K562 (cell line): Measurements from ENCODE around the gene COPB2. TPM values are rescaled to one million over a fixed set of nuclear protein-coding genes. Genes with fewer than 3 reads are reported as not detected.

Experiments used
- ATF3 ChIP-seq, 2 experiments: fragments of 450-650 bp in 1 of 2; sonication (generic) in 1 of 2; formaldehyde crosslinking in 1 of 2; IDR thresholded peaks in 1 of 2; conservative IDR thresholded peaks in 1 of 2; 2 replicates each; pipeline versions ENCODE4 v1.6.1 to v1.8.1; 2016 to 2023; ENCODE audit warnings: mild to moderate bottlenecking in 2 of 2, moderate library complexity in 2 of 2, inconsistent platforms in 1 of 2, missing genetic modification reagents in 1 of 2
- DDX20 ChIP-seq: fragments of 450-650 bp; IDR thresholded peaks from 2 replicates; pipeline ENCODE4 v1.6.1; 2016; ENCODE audit warnings: missing genetic modification characterization, low read depth, mild to moderate bottlenecking, missing compliant biosample characterization, moderate library complexity
- EP400 ChIP-seq: fragments of 450-650 bp; IDR thresholded peaks from 2 replicates; pipeline ENCODE4 v1.6.1; 2017; ENCODE audit warnings: antibody characterized with exemption, mild to moderate bottlenecking, moderate library complexity
- GATA2 ChIP-seq: sonication (generic); formaldehyde crosslinking; IDR thresholded peaks from 2 replicates; pipeline ENCODE4 v1.4.0; 2020; ENCODE audit warnings: mild to moderate bottlenecking, missing genetic modification reagents
- GTF3C2 ChIP-seq: IDR thresholded peaks from 3 replicates; pipeline ENCODE4 v1.6.1; 2011; ENCODE audit warnings: borderline replicate concordance, mild to moderate bottlenecking, moderate library complexity; ENCODE audit not compliant: insufficient read length; ENCODE audit errors: extremely low read depth
- HNRNPL ChIP-seq: fragments of 200-400 bp; formaldehyde crosslinking; IDR thresholded peaks from 2 replicates; pipeline ENCODE4 v1.6.1; 2017; ENCODE audit warnings: low read depth, mild to moderate bottlenecking, low read length
- ILF3 ChIP-seq: fragments of 450-650 bp; IDR thresholded peaks from 2 replicates; pipeline ENCODE4 v1.6.1; 2018; ENCODE audit warnings: antibody characterized with exemption, mild to moderate bottlenecking, moderate library complexity, borderline replicate concordance
- MCM3 ChIP-seq: fragments of 450-650 bp; IDR thresholded peaks from 2 replicates; pipeline ENCODE4 v1.6.1; 2016
- MXI1 ChIP-seq: IDR thresholded peaks from 2 replicates; pipeline ENCODE4 v1.6.1; 2011; ENCODE audit warnings: low read depth, mild to moderate bottlenecking, improper control_type of control experiment, low read length
- MYC ChIP-seq, 2 experiments: fragments of 250-450 bp in 1 of 2; sonication (Bioruptor Pico) in 1 of 2; IDR thresholded peaks; 2 replicates each; pipeline versions ENCODE4 v1.5.1 to v1.6.1; 2012 to 2021; ENCODE audit warnings: low read depth in 2 of 2, borderline replicate concordance in 1 of 2, improper control_type of control experiment in 1 of 2, low read length in 1 of 2, mild to moderate bottlenecking in 1 of 2, moderate library complexity in 1 of 2
- PATZ1 ChIP-seq: fragments of 250-450 bp; sonication (Bioruptor Pico); IDR thresholded peaks from 2 replicates; pipeline ENCODE4 v1.5.0; 2020; ENCODE audit warnings: mild to moderate bottlenecking, borderline replicate concordance
- PHF21A ChIP-seq: fragments of 450-650 bp; IDR thresholded peaks from 2 replicates; pipeline ENCODE4 v1.6.1; 2017; ENCODE audit warnings: low read depth, borderline replicate concordance
- PYGO2 ChIP-seq: fragments of 450-650 bp; IDR thresholded peaks from 2 replicates; pipeline ENCODE4 v1.6.1; 2016; ENCODE audit warnings: mild to moderate bottlenecking, missing genetic modification characterization, moderate library complexity, missing compliant biosample characterization
- RCOR1 ChIP-seq, 2 experiments: IDR thresholded peaks; 2 replicates each; pipeline ENCODE4 v1.6.1; 2012; ENCODE audit warnings: low read depth in 2 of 2, low read length in 2 of 2, borderline replicate concordance in 1 of 2, improper control_type of control experiment in 1 of 2
- RHOXF2B ChIP-seq: fragments of 250-450 bp; sonication (Bioruptor Pico); conservative IDR thresholded peaks from 2 replicates; pipeline ENCODE4 v1.5.1; 2021
- SIX5 ChIP-seq, 2 experiments: IDR thresholded peaks; 2 replicates each; pipeline ENCODE4 v1.6.1; 2011; ENCODE audit warnings: low read length in 2 of 2, borderline replicate concordance in 1 of 2, low read depth in 1 of 2, mild to moderate bottlenecking in 1 of 2, moderate library complexity in 1 of 2; ENCODE audit not compliant: insufficient read depth in 1 of 2
- SUPT5H ChIP-seq: fragments of 450-650 bp; IDR thresholded peaks from 2 replicates; pipeline ENCODE4 v1.6.1; 2016
- ZC3H4 ChIP-seq: sonication (generic); formaldehyde crosslinking; IDR thresholded peaks from 2 replicates; pipeline ENCODE4 v1.9.0; 2021; ENCODE audit warnings: missing genetic modification reagents, borderline replicate concordance
- ZNF121 ChIP-seq: sonication (generic); formaldehyde crosslinking; conservative IDR thresholded peaks from 2 replicates; pipeline ENCODE4 v1.8.0; 2022; ENCODE audit warnings: missing genetic modification reagents
- ZNF561 ChIP-seq: fragments of 450-650 bp; formaldehyde crosslinking; conservative IDR thresholded peaks from 2 replicates; pipeline ENCODE4 v1.4.0; 2020; ENCODE audit warnings: mild to moderate bottlenecking, moderate library complexity
- ZNF77 ChIP-seq: fragments of 250-450 bp; sonication (Bioruptor Pico); IDR thresholded peaks from 2 replicates; pipeline ENCODE4 v1.5.0; 2020
- polyA plus RNA-seq, 8 experiments: library from polyadenylated mRNA; depleted of rRNA in 4 of 8; stranded (reverse) in 5 of 8; unstranded in 3 of 8; fragments of >200 nt; fragmentation: Nextera tagmentation in 2 of 8; fragmentation: Illumina TruSeq in 1 of 8; extraction: Ambion mirVana in 2 of 8; extraction: Trizol in 1 of 8; gene quantifications; 2 replicates each; pipeline versions ENCODE4 v1.2.1 to v1.2.3, GENCODE V29; 2011 to 2014; ENCODE audit warnings: inconsistent platforms in 1 of 8, missing spikeins in 1 of 8
- total RNA-seq, 7 experiments: library from RNA; depleted of rRNA in 6 of 7; stranded (reverse); fragments of >200 nt in 6 of 7; fragmentation: Illumina TruSeq in 2 of 7; extraction: Trizol in 2 of 7; gene quantifications; 2 replicates each; pipeline versions ENCODE4 v1.2.1 to v1.2.3, GENCODE V29; 2011 to 2021; ENCODE audit warnings: low replicate concordance in 1 of 7

Gene COPB2
- total and polyA plus RNA-seq, 9 of the 15 experiments (the other 6 are each of a cell fraction or from before 2014, with no cell fraction given): 64.3 to 189 (median 130) TPM

- TF ChIP-seq MYC (IDR thresholded peaks at IDR 0.05; ENCODE audit: low read depth, low read length): peak; percentile 38; the same call in 1 of the 2 replicates
- TF ChIP-seq MYC (CRISPR knock-in tag; IDR thresholded peaks at IDR 0.05; ENCODE audit: borderline replicate concordance, low read depth): no peak
- TF ChIP-seq RCOR1 (IDR thresholded peaks at IDR 0.05; ENCODE audit: borderline replicate concordance in 1 of 2, low read depth in 2 of 2, low read length in 2 of 2): no peak
- TF ChIP-seq HNRNPL: no peak
- TF ChIP-seq SIX5 (IDR thresholded peaks at IDR 0.05; ENCODE audit: borderline replicate concordance in 1 of 2, insufficient read depth in 1 of 2, low read depth in 1 of 2, low read length in 2 of 2): peak; percentile 89 to 91
- no peak for TF ChIP-seq MCM3
- peak; percentile 80 for TF ChIP-seq SUPT5H
- TF ChIP-seq ZNF561 (CRISPR knock-in tag): no peak
- no peak for TF ChIP-seq GATA2 (CRISPR knock-in tag)
- TF ChIP-seq ZNF77 (CRISPR knock-in tag): no peak
- no peak for TF ChIP-seq PATZ1 (CRISPR knock-in tag)
- TF ChIP-seq MXI1: no peak; the same call in 1 of the 2 replicates
- no peak for TF ChIP-seq RHOXF2B (CRISPR knock-in tag)
- TF ChIP-seq ATF3 (IDR thresholded peaks at IDR 0.05): 0 out of 2 replicates have a peak, but pooled peaks have one; percentile 10
- TF ChIP-seq ATF3 (CRISPR knock-in tag; conservative IDR thresholded peaks at IDR 0.05): no peak
- no peak for TF ChIP-seq DDX20 (tag)
- TF ChIP-seq ILF3: no peak
- TF ChIP-seq PHF21A: no peak
- TF ChIP-seq ZC3H4 (CRISPR knock-in tag): no peak
- no peak for TF ChIP-seq GTF3C2
- TF ChIP-seq ZNF121 (CRISPR knock-in tag): no peak
- no peak for TF ChIP-seq PYGO2 (tag)
- peak; percentile 76 for TF ChIP-seq EP400
These were observed 45.3 kb downstream of the COPB2 start, which contains the start of gene MRPS22 (continued) for GRCh38 chr3:139343895-139344856.
